H1 (cell line): Measurements from ENCODE around the gene PPM1D. TPM values are rescaled to one million over a fixed set of nuclear protein-coding genes. Genes with fewer than 3 reads are reported as not detected.
A peak's percentile ranks its signal among the peaks of the same experiment; 100 is the strongest.

Source experiments
- CTCF ChIA-PET: fragments of 300-600 bp; sonication (Branson Sonifier 250); formaldehyde crosslinking; loops from one replicate; lab custom pipeline; 2021; ENCODE audit not compliant: partially characterized antibody; lab: Charles Lee
- POLR2A ChIA-PET: fragments of 300-600 bp; sonication (Branson Sonifier 250); formaldehyde crosslinking; loops from one replicate; lab custom pipeline; 2021; ENCODE audit warnings: inconsistent platforms; ENCODE audit not compliant: partially characterized antibody; lab: Charles Lee
- DNase-seq, 2 experiments: peaks; one replicate each; pipeline versions ENCODE4 v3.0.0 to v3.0.0-alpha.2; 2010 to 2022; ENCODE audit warnings: low spot score in 2 of 2, low read depth in 1 of 2, mixed read lengths in 1 of 2
- FAIRE-seq: peaks from 2 replicates; lab custom pipeline; 2011; peaks lifted over from hg19 to GRCh38; lab: Jason Lieb, UNC
- H2AFZ ChIP-seq: 2 replicates; pipeline ENCODE4 v1.8.1; 2012; ENCODE audit warnings: low read length, inconsistent platforms
- H2AK5ac ChIP-seq: 2 replicates; pipeline ENCODE4 v1.6.1; 2013; ENCODE audit warnings: low read depth, low read length
- H2BK120ac ChIP-seq: replicated peaks from 2 replicates; pipeline ENCODE3; 2013; ENCODE audit warnings: low read depth, low read length, inconsistent platforms
- H2BK12ac ChIP-seq: 2 replicates; pipeline ENCODE4 v1.6.1; 2013; ENCODE audit warnings: low read depth, low read length
- H2BK15ac ChIP-seq: 2 replicates; pipeline ENCODE4 v1.6.1; 2013; ENCODE audit warnings: low read length
- H2BK20ac ChIP-seq: 2 replicates; pipeline ENCODE4 v1.6.1; 2013; ENCODE audit warnings: low read length
- H2BK5ac ChIP-seq: 2 replicates; pipeline ENCODE4 v1.6.1; 2013; ENCODE audit warnings: low read depth, low read length
- H3K14ac ChIP-seq: 2 replicates; pipeline ENCODE4 v1.6.1; 2013; ENCODE audit warnings: inconsistent platforms; ENCODE audit not compliant: insufficient read length
- H3K18ac ChIP-seq: 2 replicates; pipeline ENCODE4 v1.6.1; 2013; ENCODE audit warnings: low read length; ENCODE audit errors: extremely low read depth
- H3K23ac ChIP-seq: 2 replicates; pipeline ENCODE4 v1.6.1; 2013; ENCODE audit warnings: inconsistent platforms; ENCODE audit not compliant: insufficient read length
- H3K23me2 ChIP-seq: 2 replicates; pipeline ENCODE4 v1.6.1; 2013; ENCODE audit warnings: low read depth, low read length
- H3K27ac ChIP-seq: 2 replicates; pipeline ENCODE4 v1.6.1; 2011; ENCODE audit warnings: low read depth, low read length, inconsistent platforms
- H3K27me3 ChIP-seq, 4 experiments: replicated peaks in 1 of 4; 1 replicate in 1 of 4; 2 replicates in 3 of 4; pipeline versions ENCODE4 v1.6.1 to v1.8.1; 2011 to 2013; ENCODE audit warnings: low read length in 3 of 4, mild to moderate bottlenecking in 3 of 4, inconsistent platforms in 2 of 4, mixed read lengths in 2 of 4, moderate library complexity in 1 of 4; ENCODE audit not compliant: control insufficient read depth in 3 of 4, insufficient read depth in 3 of 4; ENCODE audit errors: extremely low read depth in 1 of 4
- H3K36me3 ChIP-seq, 4 experiments: 2 replicates each; pipeline versions ENCODE4 v1.6.1 to v1.8.1; 2011 to 2013; ENCODE audit warnings: mild to moderate bottlenecking in 4 of 4, low read length in 3 of 4, moderate library complexity in 2 of 4, control low read depth in 1 of 4, inconsistent platforms in 1 of 4; ENCODE audit not compliant: insufficient read depth in 4 of 4, control insufficient read depth in 2 of 4
- H3K4ac ChIP-seq: replicated peaks from 2 replicates; pipeline ENCODE3; 2013; ENCODE audit warnings: low read length, low read depth, mixed read lengths, inconsistent platforms; ENCODE audit not compliant: insufficient read length
- H3K4me1 ChIP-seq, 4 experiments: replicated peaks in 1 of 4; 1 replicate in 1 of 4; 2 replicates in 3 of 4; pipeline versions ENCODE4 v1.6.1 to v1.8.1; 2011 to 2013; ENCODE audit warnings: low read length in 3 of 4, inconsistent platforms in 2 of 4, mixed read lengths in 1 of 4; ENCODE audit not compliant: insufficient read depth in 4 of 4, control insufficient read depth in 3 of 4
- H3K4me2 ChIP-seq, 2 experiments: 2 replicates each; pipeline versions ENCODE4 v1.6.1 to v1.8.1; 2011 to 2013; ENCODE audit warnings: low read depth in 2 of 2, low read length in 2 of 2, control low read depth in 1 of 2, inconsistent platforms in 1 of 2, mild to moderate bottlenecking in 1 of 2; ENCODE audit not compliant: insufficient read depth in 1 of 2
- H3K4me3 ChIP-seq, 4 experiments: fragments of 200-600, 300-600 bp in 1 of 4; sonication (generic), shearing (Covaris generic), sonication (Bioruptor Twin) in 1 of 4; 2 replicates each; pipeline versions ENCODE4 v1.5.1 to v1.8.1; 2011 to 2016; ENCODE audit warnings: low read length in 4 of 4, low read depth in 3 of 4, control low read depth in 2 of 4, inconsistent platforms in 2 of 4, mild to moderate bottlenecking in 2 of 4, mixed read lengths in 1 of 4, moderate library complexity in 1 of 4; ENCODE audit not compliant: insufficient read depth in 2 of 4; ENCODE audit errors: extremely low read depth in 1 of 4
- H3K56ac ChIP-seq: replicated peaks from 2 replicates; pipeline ENCODE3; 2013; ENCODE audit warnings: low read depth, mild to moderate bottlenecking, mixed read lengths, low read length, inconsistent platforms; ENCODE audit not compliant: insufficient read length
- H3K79me1 ChIP-seq: 2 replicates; pipeline ENCODE4 v1.6.1; 2013; ENCODE audit warnings: low read depth, low read length, control low read depth
- H3K79me2 ChIP-seq, 2 experiments: 2 replicates each; pipeline versions ENCODE4 v1.6.1 to v1.8.1; 2012 to 2013; ENCODE audit warnings: low read length in 2 of 2, mild to moderate bottlenecking in 2 of 2, inconsistent platforms in 1 of 2; ENCODE audit not compliant: insufficient read depth in 2 of 2, control insufficient read depth in 1 of 2
- H3K9ac ChIP-seq, 4 experiments: replicated peaks in 1 of 4; 1 replicate in 1 of 4; 2 replicates in 3 of 4; pipeline versions ENCODE4 v1.6.1 to v1.8.1; 2011 to 2013; ENCODE audit warnings: low read depth in 3 of 4, low read length in 3 of 4, control low read depth in 2 of 4, mild to moderate bottlenecking in 2 of 4, moderate library complexity in 2 of 4, inconsistent platforms in 1 of 4; ENCODE audit errors: extremely low read depth in 1 of 4
- H3K9me3 ChIP-seq, 2 experiments: 2 replicates each; pipeline versions ENCODE4 v1.6.1 to v1.8.1; 2012 to 2013; ENCODE audit warnings: mild to moderate bottlenecking in 2 of 2, moderate library complexity in 2 of 2, control low read depth in 1 of 2, inconsistent platforms in 1 of 2, low read depth in 1 of 2, low read length in 1 of 2, mixed read lengths in 1 of 2; ENCODE audit not compliant: insufficient read depth in 2 of 2
- H4K20me1 ChIP-seq, 2 experiments: replicated peaks in 1 of 2; 2 replicates each; pipeline versions ENCODE3 to v1.8.1; 2011 to 2013; ENCODE audit warnings: inconsistent platforms in 2 of 2, low read length in 2 of 2, mild to moderate bottlenecking in 1 of 2; ENCODE audit not compliant: insufficient read depth in 2 of 2, control insufficient read depth in 1 of 2
- H4K5ac ChIP-seq: 2 replicates; pipeline ENCODE4 v1.6.1; 2013; ENCODE audit warnings: low read length, low read depth, mixed read lengths, inconsistent platforms; ENCODE audit not compliant: insufficient read length
- H4K8ac ChIP-seq: 2 replicates; pipeline ENCODE4 v1.8.0; 2013; ENCODE audit warnings: mild to moderate bottlenecking, moderate library complexity, low read length, inconsistent platforms; ENCODE audit not compliant: insufficient read depth; ENCODE audit errors: extremely low read depth
- H4K91ac ChIP-seq: replicated peaks from 2 replicates; pipeline ENCODE3; 2013; ENCODE audit warnings: low read length, mixed read lengths, inconsistent platforms; ENCODE audit not compliant: insufficient read length
- EP300 ChIP-seq, 2 experiments: IDR thresholded peaks; 1 replicate in 1 of 2; 2 replicates in 1 of 2; pipeline ENCODE4 v1.6.1; 2011 to 2012; ENCODE audit warnings: low read depth in 2 of 2, low read length in 2 of 2, mild to moderate bottlenecking in 2 of 2, borderline replicate concordance in 1 of 2, inconsistent platforms in 1 of 2, moderate library complexity in 1 of 2
- FOSL1 ChIP-seq: IDR thresholded peaks from 2 replicates; pipeline ENCODE4 v1.6.1; 2011; ENCODE audit warnings: mild to moderate bottlenecking, low read depth, low read length, moderate library complexity; ENCODE audit not compliant: insufficient read depth
- HDAC6 ChIP-seq: IDR thresholded peaks from one replicate; pipeline ENCODE4 v1.7.1; 2012; ENCODE audit warnings: low read depth, mild to moderate bottlenecking, inconsistent platforms, low read length, moderate library complexity
- TEAD4 ChIP-seq: IDR thresholded peaks from 2 replicates; pipeline ENCODE4 v1.6.1; 2012; ENCODE audit warnings: low read depth, low read length, inconsistent platforms, mixed read lengths
- WGBS, 2 experiments: shearing (Covaris generic) in 1 of 2; methylation state at CpG; one replicate each; pipeline versions ENCODE4 v1.1.6 to v1.1.7; 2013 to 2015; ENCODE audit warnings: low lambda C conversion rate in 2 of 2, mixed read lengths in 2 of 2, inconsistent platforms in 1 of 2, low coverage in 1 of 2, missing lambda C conversion rate in 1 of 2; ENCODE audit not compliant: insufficient replicate concordance in 2 of 2, insufficient coverage in 1 of 2, insufficient read length in 1 of 2; ENCODE audit errors: extremely low coverage in 1 of 2, missing lambda C conversion rate in 1 of 2; 5-methylcytosine and 5-hydroxymethylcytosine counted together
- polyA plus RNA-seq, 7 experiments: library from polyadenylated mRNA; depleted of rRNA in 3 of 7; stranded (reverse) in 5 of 7; unstranded in 2 of 7; fragments of >200 nt in 5 of 7; fragments of 200-250 nt in 2 of 7; gene quantifications; 1 replicate in 5 of 7; 2 replicates in 1 of 7; 4 replicates in 1 of 7; pipeline versions ENCODE4 v1.2.1 to v1.2.3, GENCODE V29; 2011 to 2013; ENCODE audit warnings: missing spikeins in 2 of 7, mixed read lengths in 2 of 7
- total RNA-seq: library from RNA; stranded (reverse); fragmentation: NEBNext Ultra II Directional; extraction: Animal tissue kit (Norgen Biotek cat#: 25700); gene quantifications from 2 replicates; pipeline ENCODE4 v1.2.1, GENCODE V29; 2021

PPM1D gene
- total and polyA plus RNA-seq, 2 of the 8 experiments (the other 6 are each of a cell fraction or from before 2014, with no cell fraction given): 5.0 to 16.7 TPM

DNA sequence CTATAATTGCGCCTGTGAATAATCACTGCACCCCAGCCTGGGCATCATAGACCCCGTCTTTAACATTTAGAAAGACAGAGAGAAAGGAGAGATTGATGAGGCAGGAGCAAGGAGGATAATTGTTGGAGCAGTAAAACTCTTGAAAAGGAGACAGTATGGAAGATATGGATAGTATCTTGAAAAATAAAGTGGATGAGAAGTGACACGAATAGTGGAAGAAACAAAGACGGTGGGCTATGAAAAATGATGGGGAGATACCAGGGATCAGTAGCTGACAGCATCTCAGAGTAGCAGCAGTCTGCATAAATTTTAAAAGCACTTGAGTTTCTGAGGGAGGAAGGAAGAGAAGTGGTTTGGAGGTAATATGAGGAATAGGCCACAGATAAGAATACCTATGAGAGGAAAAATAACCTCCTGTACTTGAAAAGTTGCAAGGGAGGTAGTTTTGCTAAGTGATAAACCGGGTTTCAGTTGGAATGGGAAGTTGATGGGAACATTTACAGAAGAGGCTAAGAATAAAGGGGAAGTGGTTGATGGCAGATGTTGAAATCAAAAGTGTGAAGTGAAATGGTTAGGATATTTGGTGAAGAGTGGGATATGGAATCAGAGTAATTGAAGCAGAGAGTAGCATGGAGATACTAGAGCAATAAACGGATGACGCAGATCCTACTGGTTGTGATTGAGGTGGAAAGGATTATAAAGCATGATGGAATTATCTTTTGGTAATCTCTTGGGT lies 1.8 kb upstream of the PPM1D start:
- H4K8ac ChIP-seq: no peak overlapping the region
- no peak overlapping the region for H2BK5ac ChIP-seq
- DNase-seq (no peak), FAIRE-seq (no peak)
- peak overlapping the region; percentile 39 for H3K4ac ChIP-seq
- no peak overlapping the region for H4K91ac ChIP-seq
- H3K4me2 ChIP-seq: no peak overlapping the region; a peak in 1 of 4 replicates
- peak overlapping the region; percentile 18 for H2BK120ac ChIP-seq
- peaks cover 0 to 29% of the 10 kb centered on the region in 2 experiments; a peak in 3 of 4 replicates for H3K79me2 ChIP-seq
- no peak overlapping the region for H2AK5ac ChIP-seq
- peaks cover 3 to 7% of the 10 kb centered on the region in 2 experiments for H4K20me1 ChIP-seq
- CTCF ChIA-PET: interaction anchor here (0.6 to 3.9 kb wide), 4 partner anchors 11 to 143 kb away, joined by 3 to 13 read pairs (median 6); no protein-coding TSS in a partner anchor
- H3K9me3 ChIP-seq: no peaks in the 10 kb centered on the region
- H3K18ac ChIP-seq: no peak overlapping the region
- peaks cover 0 to 3% (median 0%) of the 10 kb centered on the region in 4 experiments; a peak in 1 of 7 replicates for H3K4me1 ChIP-seq
- no peak overlapping the region for H2BK12ac ChIP-seq
- no peak overlapping the region for H3K14ac ChIP-seq
- TF ChIP-seq FOSL1 (no peak), EP300 (IDR thresholded peaks at IDR 0.05; ENCODE audit: borderline replicate concordance in 1 of 2, low read depth in 2 of 2, low read length in 2 of 2) (no peak), TEAD4 (no peak), HDAC6 (no peak)
- no peak overlapping the region for H3K23ac ChIP-seq
- peak overlapping the region; percentile 66; the same call in 1 of the 2 replicates for H2AFZ ChIP-seq
- H3K9ac ChIP-seq: no peak overlapping the region
- no peak overlapping the region; the same call in 1 of the 2 replicates for H2BK20ac ChIP-seq
- H3K23me2 ChIP-seq: peaks cover 4% of the 10 kb centered on the region
- POLR2A ChIA-PET: interaction anchor here (1.2 to 3.4 kb wide), 8 partner anchors 12 to 85 kb away, joined by 3 to 20 read pairs (median 7); no protein-coding TSS in a partner anchor
- peaks cover 2% of the 10 kb centered on the region; the same call in 1 of the 2 replicates for H3K79me1 ChIP-seq
- no peaks in the 10 kb centered on the region for H3K27me3 ChIP-seq
- no peak overlapping the region for H2BK15ac ChIP-seq
- H3K56ac ChIP-seq: peak overlapping the region; percentile 28
- H3K36me3 ChIP-seq: no peaks in the 10 kb centered on the region
- WGBS, 2 experiments: 89% methylated on average over 7 of the region's 7 CpGs; no CpG with 5 or more reads in 1 of the 2 experiments
- no peak overlapping the region for H3K4me3 ChIP-seq
- no peak overlapping the region for H3K27ac ChIP-seq
- H4K5ac ChIP-seq: no peak overlapping the region
